GM18951 (cell line): ENCODE results near the gene EGR4.

Experiments
- POLR2A ChIP-seq: IDR thresholded peaks from 4 replicates; pipeline ENCODE4 v1.6.1; 2011; ENCODE audit warnings: mild to moderate bottlenecking; ENCODE audit not compliant: insufficient read length, insufficient read depth; ENCODE audit errors: extremely low read depth
- in situ Hi-C: fragments of 300-500 bp; cut with MboI; formaldehyde crosslinking; loops from one replicate; pipeline ENCODE4 v1.12.0; 2022; ENCODE audit warnings: low sequenced_read_pairs, mixed read lengths, inconsistent platforms; ENCODE audit not compliant: unreplicated experiment

EGR4 gene

GRCh38 chr2:73293534-73294171 is at the start of gene EGR4:
Gene EGR4 (minus strand): TSS chr2:73293548. CDS start chr2:73293317, 231 bp downstream.
- TF ChIP-seq POLR2A: no peak
- in situ Hi-C loops: no loop called here

DNA sequence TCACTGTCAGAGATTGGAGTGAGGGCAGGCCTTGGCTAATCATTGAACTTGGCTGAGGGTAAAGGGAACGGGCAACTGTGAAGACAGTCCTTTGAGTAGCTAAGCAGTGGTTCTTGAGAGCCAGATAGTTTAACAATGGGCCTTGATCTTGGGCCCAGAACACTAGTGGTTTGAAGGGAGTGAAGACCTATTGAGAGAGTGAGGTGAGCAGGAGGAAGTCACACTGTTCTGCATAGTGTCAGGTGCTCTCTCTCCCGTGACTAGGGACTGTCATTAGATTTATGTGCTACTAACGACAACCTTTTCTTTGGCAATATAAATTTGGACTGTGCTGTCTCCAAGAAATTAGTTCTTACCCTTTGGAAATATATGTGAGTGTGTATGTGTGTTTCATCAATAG is 47.7 kb upstream of the EGR4 start:
- no peak for TF ChIP-seq POLR2A
- in situ Hi-C loops: no loop called here

DNA sequence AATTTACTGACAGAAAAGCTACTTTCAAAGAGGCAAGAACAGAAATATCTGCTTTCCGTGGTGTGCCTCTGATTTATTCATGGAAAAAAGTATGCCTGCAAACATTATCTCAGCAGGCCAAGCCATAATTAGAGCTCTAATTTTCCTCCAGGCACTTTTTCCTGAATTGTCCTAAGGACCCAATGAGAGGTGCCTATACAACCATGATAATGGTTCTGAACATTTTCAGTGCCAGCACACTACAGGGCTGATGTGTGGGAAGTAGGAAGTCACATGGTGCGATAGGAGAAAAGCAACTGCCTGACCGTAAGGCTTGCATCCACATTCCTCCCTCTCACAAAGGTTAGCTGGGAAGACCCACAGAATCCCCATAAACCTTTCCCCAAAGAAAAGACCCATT is 45.9 kb upstream of the EGR4 start:
- no peak for TF ChIP-seq POLR2A
- in situ Hi-C loops: no loop called here

DNA sequence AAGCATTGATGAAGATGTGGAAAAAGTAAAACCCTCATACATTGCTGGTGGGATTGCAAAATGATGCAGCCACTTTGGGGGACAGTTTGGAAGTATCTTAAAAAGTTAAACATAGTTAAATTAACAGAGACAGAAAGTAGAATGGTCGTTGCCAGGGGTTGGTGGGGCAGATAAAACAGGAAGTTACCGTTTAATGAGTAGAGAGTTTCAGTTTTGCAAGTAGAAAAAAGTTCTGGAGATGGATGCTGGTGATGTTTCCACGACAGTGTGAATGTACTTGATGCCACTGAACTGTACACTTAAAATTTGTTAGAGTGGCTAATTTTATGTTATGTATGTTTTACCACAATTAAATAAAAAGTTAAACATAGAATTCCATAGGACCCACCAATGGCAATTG is 44.5 kb upstream of the EGR4 start:
- TF ChIP-seq POLR2A: no peak
- in situ Hi-C loops: no loop called here

GRCh38 chr2:73334620-73335019 is 41.3 kb upstream of the EGR4 start:
- no peak for TF ChIP-seq POLR2A
- in situ Hi-C loops: no loop called here

DNA sequence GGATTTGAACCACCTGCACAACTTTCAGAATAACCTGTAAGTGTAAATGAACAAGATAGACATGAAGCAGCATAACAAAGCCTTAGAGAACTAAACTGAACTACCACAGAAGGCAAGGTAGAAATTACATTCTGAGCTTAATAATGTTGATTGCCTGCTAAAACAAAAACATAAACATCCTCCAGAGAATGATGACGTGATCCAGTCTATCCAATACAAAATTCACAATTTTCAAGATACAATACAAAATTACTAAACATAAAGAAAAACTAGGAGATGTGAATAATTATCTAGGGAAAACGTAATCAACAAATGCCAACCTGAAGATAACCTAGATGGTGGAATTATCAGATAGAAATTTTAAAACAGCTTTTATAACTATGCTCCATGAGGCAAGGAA is 40.7 kb upstream of the EGR4 start:
- in situ Hi-C loops: no loop called here
- no peak for TF ChIP-seq POLR2A

DNA sequence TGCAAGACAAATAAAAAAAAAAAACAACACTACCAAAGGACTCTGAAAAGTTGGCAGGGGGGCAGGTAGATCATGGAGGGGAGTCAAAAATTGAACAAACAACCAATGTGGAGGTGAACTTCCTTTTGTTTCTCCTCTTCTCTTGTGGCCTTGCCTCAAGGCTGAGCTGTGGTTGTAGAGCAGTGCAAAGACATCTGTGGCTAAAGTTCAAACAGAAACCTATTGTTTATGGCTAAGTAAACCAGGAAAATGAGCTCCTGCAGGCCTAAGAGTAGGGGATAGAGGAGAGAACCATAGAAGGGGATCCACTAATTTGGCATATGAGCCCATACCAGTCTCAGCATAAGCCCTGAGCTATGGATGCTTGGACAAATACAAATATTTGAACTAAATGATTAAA is 40.2 kb upstream of the EGR4 start:
- TF ChIP-seq POLR2A: no peak
- in situ Hi-C loops: no loop called here

- TF ChIP-seq POLR2A: no peak
- in situ Hi-C loops: no loop called here
Measured at GRCh38 chr2:73324126-73324725, 30.9 kb upstream of the EGR4 start.

DNA sequence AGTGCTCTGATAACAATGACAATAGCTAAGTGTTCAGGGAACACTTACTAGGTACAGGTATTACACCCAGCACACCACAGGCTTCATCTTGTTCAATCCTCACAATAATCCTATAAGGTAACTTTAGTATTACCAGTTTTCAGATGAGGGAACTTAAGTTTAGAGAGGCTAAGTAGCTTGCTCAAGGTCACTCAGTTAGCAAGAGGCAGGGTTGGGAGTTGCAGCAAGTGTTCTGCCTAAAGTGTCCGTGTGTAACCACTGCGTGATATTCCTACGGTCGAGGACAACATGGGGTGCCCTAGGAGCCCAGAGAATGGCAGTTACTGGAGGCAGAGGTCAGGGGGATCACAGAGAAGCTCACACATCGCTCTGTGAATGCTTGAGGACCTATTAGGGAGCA is 30.2 kb upstream of the EGR4 start:
- in situ Hi-C loops: no loop called here
- no peak for TF ChIP-seq POLR2A

- TF ChIP-seq POLR2A: no peak
- in situ Hi-C loops: no loop called here
Measured at GRCh38 chr2:73314441-73314840, 21.1 kb upstream of the EGR4 start.

DNA sequence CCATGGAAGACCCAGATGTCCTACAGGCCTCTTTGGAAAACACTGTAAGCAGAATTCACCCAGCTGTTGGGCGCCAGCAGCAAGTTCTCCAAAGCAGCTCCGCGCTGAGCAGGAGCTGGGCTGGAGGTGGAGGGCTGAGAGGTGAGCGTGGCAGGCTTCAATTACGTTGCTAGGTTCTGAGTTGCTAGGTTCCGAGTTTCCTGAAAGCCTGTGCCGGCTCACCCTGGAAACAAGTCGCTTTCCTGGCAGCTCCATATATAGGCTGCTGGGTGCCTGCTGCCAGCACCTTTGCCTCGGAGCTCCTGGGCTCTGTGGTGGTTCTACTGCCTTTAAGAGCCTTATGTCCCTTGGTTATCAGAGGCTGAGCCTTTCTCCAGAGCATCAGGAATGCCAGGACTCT is 14.4 kb upstream of the EGR4 start:
- no peak for TF ChIP-seq POLR2A
- in situ Hi-C loops: no loop called here

- TF ChIP-seq POLR2A: no peak
- in situ Hi-C loops: no loop called here
Measured at GRCh38 chr2:73301636-73302035, 8.3 kb upstream of the EGR4 start.

DNA sequence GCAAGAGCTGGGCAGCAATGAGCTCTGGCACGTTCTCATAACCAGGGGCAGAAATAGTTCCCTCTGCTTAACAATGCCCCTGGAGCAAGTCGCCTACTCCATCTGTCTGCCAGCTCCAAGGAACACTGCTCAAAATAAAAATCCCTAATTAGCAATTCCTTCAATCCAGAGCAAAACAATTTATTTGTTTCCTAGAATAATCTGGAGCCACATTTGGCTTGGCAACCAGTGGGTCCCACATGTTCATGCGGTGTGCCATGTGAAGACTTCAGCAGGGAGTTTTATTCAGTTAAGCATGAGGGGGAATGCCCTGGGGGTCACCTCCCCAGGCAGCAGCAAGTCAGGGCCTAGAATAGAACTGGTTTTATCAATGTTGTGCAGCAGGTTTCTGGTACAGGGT is 7.6 kb upstream of the EGR4 start:
- no peak for TF ChIP-seq POLR2A
- in situ Hi-C loops: no loop called here

DNA sequence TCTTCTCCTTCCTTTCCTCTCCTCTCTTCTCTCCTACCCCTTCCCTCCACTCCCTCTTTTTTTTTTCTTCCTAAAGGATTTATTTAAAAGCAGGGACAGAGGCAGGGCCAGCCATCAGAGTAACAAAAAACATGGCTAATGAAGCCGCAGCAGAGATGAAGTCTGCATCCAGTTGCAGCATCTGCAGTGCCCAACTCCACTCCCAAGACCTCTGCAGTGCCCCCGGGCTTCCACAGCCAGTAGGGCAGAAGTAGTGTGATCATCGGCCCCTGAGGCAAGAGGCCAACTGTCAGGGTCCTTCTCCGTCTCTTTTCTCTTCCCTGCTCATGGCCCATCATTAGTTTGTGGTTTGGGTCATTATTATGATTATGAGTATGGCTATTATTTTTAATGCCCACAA is 4.2 kb upstream of the EGR4 start:
- in situ Hi-C loops: no loop called here
- TF ChIP-seq POLR2A: no peak
